ENCODE measurements around the gene JDP2. TPM values are rescaled to one million over a fixed set of nuclear protein-coding genes. Genes with fewer than 3 reads are reported as not detected.

Gene JDP2
- total RNA-seq, 1 experiment from 2014 or later, result 22.8 TPM

- no peak overlapping the region for H3K18ac ChIP-seq (ENCODE audit: insufficient read length, low read depth, low read length)
- Mint-ChIP-seq H3K36me3 (ENCODE audit: insufficient read depth in 1 of 3, low read depth in 3 of 3) (no peaks in the 10 kb centered on the region), H3K4me3 (no peak overlapping the region), H3K27me3 (ENCODE audit: low read depth) (peaks cover 2% of the 10 kb centered on the region; the same call in 1 of the 2 replicates), H3K4me1 (peaks cover 17 to 21% of the 10 kb centered on the region in 2 experiments), H3K9me3 (no peaks in the 10 kb centered on the region), H3K27ac (no peak overlapping the region)
- no peak overlapping the region for H4K8ac ChIP-seq (replicated peaks; ENCODE audit: insufficient read length, low read depth, low read length)
- no peak overlapping the region for H2AFZ ChIP-seq (ENCODE audit: low read length)
- H4K5ac ChIP-seq (ENCODE audit: insufficient read length, low read depth, low read length), result no peak overlapping the region
- no peak overlapping the region for H3K4ac ChIP-seq (ENCODE audit: low read depth, low read length)
- no peak overlapping the region for H2AK5ac ChIP-seq (ENCODE audit: insufficient read length, low read length)
- H3K27ac ChIP-seq (ENCODE audit: insufficient read length, low read depth, low read length), result no peak overlapping the region
- H3T11ph ChIP-seq (ENCODE audit: low read length), result no peak overlapping the region
- no peaks in the 10 kb centered on the region for H3K79me1 ChIP-seq (ENCODE audit: insufficient read depth, low read depth, low read length, poor library complexity, severe bottlenecking)
- no peak overlapping the region for H2BK120ac ChIP-seq (ENCODE audit: low read depth, low read length, poor library complexity, severe bottlenecking)
- H3K56ac ChIP-seq (ENCODE audit: insufficient read length, low read depth, low read length), result no peak overlapping the region
- no peaks in the 10 kb centered on the region for H3K79me2 ChIP-seq (ENCODE audit: insufficient read depth, low read length)
- no peak for TF ChIP-seq CTCF (conservative IDR thresholded peaks at IDR 0.05)
- no peaks in the 10 kb centered on the region for H3K27me3 ChIP-seq (ENCODE audit: insufficient read depth, low read length)
- no peak overlapping the region for H4K91ac ChIP-seq (ENCODE audit: insufficient read length, low read depth, low read length)
- H3K14ac ChIP-seq (ENCODE audit: insufficient read depth, low read length), result no peak overlapping the region
- no peak overlapping the region for H2BK5ac ChIP-seq (ENCODE audit: insufficient read length, low read length)
- no peaks in the 10 kb centered on the region for H4K20me1 ChIP-seq (ENCODE audit: control insufficient read depth, insufficient read depth, insufficient read length)
- WGBS (ENCODE audit: extremely low coverage, insufficient read length, low lambda C conversion rate), result no CpG with 5 or more reads among the region's 11 CpGs
- no peak overlapping the region for H3K9ac ChIP-seq (ENCODE audit: extremely low read depth, insufficient read length, low read length)
- H3K4me1 ChIP-seq (ENCODE audit: insufficient read depth, low read length), result no peaks in the 10 kb centered on the region
- H2BK15ac ChIP-seq (ENCODE audit: low read depth, low read length), result no peak overlapping the region
- no peak overlapping the region for H2BK12ac ChIP-seq (ENCODE audit: insufficient read length, low read depth, low read length)
- H3K23me2 ChIP-seq (ENCODE audit: insufficient read length, low read depth, low read length, poor library complexity, severe bottlenecking), result no peaks in the 10 kb centered on the region
- no peak overlapping the region for H3K23ac ChIP-seq (ENCODE audit: insufficient read length, low read depth, low read length)
- no peak overlapping the region for H2BK20ac ChIP-seq (ENCODE audit: low read depth, low read length, poor library complexity, severe bottlenecking)
- DNase-seq, result no peak
- H3K9me3 ChIP-seq (ENCODE audit: control insufficient read depth, low read depth, low read length), result no peaks in the 10 kb centered on the region
- H3K4me2 ChIP-seq (ENCODE audit: insufficient read depth, insufficient read length, low read length), result no peak overlapping the region
Measured at GRCh38 chr14:75519826-75520728, 92.3 kb downstream of the JDP2 start.
